ENCODE data around the gene MBLAC1.
"Not testable (repeated sequence)": the region's sequence is repeated elsewhere in the genome, so short reads cannot be mapped to it uniquely, and the experiment has no call there.

The MBLAC1 gene

DNA sequence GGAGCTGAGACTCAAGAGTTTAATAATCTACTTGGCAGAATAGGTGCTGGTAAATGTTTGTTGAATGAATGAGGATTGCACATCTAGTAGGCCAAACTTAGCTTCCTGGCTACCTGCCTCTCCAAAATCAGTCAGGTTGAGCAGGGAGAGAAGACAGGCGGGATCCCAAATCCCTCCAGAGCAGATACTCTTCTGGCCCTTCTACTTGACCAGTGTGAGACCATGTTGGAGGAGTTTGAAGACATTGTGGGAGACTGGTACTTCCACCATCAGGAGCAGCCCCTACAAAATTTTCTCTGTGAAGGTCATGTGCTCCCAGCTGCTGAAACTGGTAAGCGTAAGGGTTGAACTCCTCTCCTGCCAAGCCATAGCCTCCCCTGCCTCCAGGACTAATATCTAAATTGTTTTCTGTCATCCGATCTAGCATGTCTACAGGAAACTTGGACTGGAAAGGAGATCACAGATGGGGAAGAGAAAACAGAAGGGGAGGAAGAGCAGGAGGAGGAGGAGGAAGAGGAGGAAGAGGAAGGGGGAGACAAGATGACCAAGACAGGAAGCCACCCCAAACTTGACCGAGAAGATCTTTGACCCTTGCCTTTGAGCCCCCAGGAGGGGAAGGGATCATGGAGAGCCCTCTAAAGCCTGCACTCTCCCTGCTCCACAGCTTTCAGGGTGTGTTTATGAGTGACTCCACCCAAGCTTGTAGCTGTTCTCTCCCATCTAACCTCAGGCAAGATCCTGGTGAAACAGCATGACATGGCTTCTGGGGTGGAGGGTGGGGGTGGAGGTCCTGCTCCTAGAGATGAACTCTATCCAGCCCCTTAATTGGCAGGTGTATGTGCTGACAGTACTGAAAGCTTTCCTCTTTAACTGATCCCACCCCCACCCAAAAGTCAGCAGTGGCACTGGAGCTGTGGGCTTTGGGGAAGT is 2.2 kb upstream of the MBLAC1 start:
- Mint-ChIP-seq H3K36me3 (ENCODE audit: low read depth) (peaks cover 10% of the 10 kb centered on the region), H3K27me3 (ENCODE audit: low read depth) (no peaks in the 10 kb centered on the region), H3K27ac (peak overlapping the region; percentile 36 to 100 (median 77)), H3K4me3 (peak overlapping the region; percentile 97 to 99 (median 97)), H3K4me1 (peaks cover 25% of the 10 kb centered on the region), H3K9me3 (no peaks in the 10 kb centered on the region)
- TF ChIP-seq, protein P1, sequence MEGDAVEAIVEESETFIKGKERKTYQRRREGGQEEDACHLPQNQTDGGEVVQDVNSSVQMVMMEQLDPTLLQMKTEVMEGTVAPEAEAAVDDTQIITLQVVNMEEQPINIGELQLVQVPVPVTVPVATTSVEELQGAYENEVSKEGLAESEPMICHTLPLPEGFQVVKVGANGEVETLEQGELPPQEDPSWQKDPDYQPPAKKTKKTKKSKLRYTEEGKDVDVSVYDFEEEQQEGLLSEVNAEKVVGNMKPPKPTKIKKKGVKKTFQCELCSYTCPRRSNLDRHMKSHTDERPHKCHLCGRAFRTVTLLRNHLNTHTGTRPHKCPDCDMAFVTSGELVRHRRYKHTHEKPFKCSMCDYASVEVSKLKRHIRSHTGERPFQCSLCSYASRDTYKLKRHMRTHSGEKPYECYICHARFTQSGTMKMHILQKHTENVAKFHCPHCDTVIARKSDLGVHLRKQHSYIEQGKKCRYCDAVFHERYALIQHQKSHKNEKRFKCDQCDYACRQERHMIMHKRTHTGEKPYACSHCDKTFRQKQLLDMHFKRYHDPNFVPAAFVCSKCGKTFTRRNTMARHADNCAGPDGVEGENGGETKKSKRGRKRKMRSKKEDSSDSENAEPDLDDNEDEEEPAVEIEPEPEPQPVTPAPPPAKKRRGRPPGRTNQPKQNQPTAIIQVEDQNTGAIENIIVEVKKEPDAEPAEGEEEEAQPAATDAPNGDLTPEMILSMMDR (IDR thresholded peaks at IDR 0.05; ENCODE audit: unreplicated experiment in 3 of 3), result no peak

DNA sequence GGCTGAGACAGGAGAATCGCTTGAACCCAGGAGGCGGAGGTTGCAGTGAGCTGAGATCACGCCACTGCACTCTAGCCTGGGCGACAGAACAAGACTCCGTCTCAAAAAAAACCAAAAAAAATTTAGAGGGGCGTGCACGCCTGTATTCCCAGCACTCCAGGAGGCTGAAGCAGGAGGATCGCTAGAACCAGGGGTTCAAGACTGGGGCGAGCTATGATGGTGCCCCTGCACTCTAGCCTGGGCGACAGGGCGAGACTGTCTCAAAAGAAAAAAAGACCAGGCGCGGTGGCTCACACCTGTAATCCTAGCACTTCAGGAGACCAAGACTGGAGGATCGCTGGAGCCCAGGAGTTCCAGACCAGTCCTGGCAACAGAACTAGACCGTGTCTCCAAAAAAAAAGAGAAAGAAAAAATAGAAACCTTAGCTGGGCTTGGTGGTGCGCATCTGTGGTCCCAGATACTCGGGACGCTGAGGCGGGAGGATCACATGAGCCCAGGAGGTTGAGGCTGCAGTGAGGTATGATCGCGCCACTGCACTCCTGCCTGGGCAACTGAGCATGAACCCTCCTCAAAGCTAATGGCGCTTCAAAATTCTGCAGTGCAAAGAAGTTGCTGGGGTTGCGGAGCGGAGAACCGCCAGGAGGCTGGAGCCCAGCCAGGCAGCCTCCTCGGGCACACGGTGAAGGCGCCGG is 382 bp upstream of the MBLAC1 start:
- H3K36me3 Mint-ChIP-seq (ENCODE audit: low read depth), result peaks cover 10% of the 10 kb centered on the region
- peaks cover 12% of the 10 kb centered on the region for H3K4me1 Mint-ChIP-seq
- no peaks in the 10 kb centered on the region for H3K9me3 Mint-ChIP-seq
- TF ChIP-seq, protein P1 (IDR thresholded peaks at IDR 0.05; ENCODE audit: unreplicated experiment in 3 of 3), result no peak
- peak overlapping the region; percentile 100 for H3K27ac Mint-ChIP-seq
- H3K4me3 Mint-ChIP-seq, result peak overlapping the region; percentile 97 to 99 (median 97)
- no peaks in the 10 kb centered on the region for H3K27me3 Mint-ChIP-seq (ENCODE audit: low read depth)

DNA sequence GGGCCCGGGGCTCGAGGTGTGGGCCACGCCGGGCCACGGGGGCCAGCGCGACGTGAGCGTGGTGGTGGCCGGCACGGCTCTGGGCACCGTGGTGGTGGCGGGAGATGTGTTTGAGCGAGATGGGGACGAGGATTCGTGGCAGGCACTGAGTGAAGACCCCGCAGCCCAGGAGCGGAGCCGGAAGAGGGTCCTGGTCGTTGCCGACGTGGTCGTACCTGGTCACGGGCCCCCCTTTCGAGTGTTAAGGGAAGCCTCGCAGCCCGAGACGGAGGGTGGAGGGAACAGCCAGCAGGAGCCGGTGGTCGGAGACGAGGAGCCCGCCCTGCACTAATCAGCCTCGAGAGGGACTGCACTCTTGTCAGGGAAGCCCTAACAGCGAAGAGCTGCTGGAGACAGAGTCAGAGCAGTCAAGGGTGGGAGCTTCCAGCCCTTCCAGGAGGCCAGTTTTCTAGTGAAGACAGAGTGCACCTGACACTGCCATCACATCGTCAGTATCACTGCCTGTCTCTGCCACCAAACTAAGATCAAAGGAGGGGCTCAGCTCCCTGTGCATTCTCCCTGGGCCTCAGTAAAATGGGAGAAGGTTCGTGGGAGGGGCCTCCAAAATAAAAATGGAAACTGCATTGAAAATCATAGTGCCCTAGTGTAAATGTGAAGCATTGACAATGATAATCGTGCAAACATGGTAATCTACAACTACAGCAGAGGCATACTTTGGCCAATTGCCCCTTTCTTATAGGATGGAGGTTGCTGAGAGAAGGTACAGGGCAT is 1.3 kb downstream of the MBLAC1 start:
- Mint-ChIP-seq H3K4me3 (peak overlapping the region; percentile 85 to 97 (median 87)), H3K27ac (peak overlapping the region; percentile 80 to 92 (median 88)), H3K36me3 (ENCODE audit: low read depth) (peaks cover 6% of the 10 kb centered on the region), H3K27me3 (ENCODE audit: low read depth) (no peaks in the 10 kb centered on the region), H3K4me1 (peaks cover 17% of the 10 kb centered on the region), H3K9me3 (no peaks in the 10 kb centered on the region)
- TF ChIP-seq, protein P1 (IDR thresholded peaks at IDR 0.05; ENCODE audit: unreplicated experiment in 3 of 3), result no peak

DNA sequence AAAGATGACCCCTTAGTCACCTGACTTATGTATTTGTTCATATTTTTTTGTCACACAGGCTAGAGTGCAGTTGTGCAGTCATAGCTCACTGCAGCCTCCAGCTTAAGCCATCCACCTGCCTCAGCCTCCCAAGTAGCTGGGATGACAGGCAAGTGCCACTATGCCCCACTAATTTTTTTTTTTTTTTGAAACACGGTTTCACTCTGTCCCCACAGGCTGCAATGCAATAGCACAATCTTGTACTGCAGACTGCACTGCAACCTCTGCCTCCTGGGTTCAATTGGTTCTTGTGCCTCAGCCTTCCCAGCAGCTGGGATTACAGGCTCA is 1.8 kb downstream of the MBLAC1 start:
- Mint-ChIP-seq H3K27me3 (ENCODE audit: low read depth) (no peaks in the 10 kb centered on the region), H3K4me3 (peak overlapping the region; percentile 85 to 97 (median 87)), H3K9me3 (no peaks in the 10 kb centered on the region), H3K4me1 (peaks cover 17% of the 10 kb centered on the region), H3K27ac (peak overlapping the region; percentile 80 to 92 (median 88)), H3K36me3 (ENCODE audit: low read depth) (peaks cover 6% of the 10 kb centered on the region)
- TF ChIP-seq, protein P1 (IDR thresholded peaks at IDR 0.05; ENCODE audit: unreplicated experiment in 3 of 3), result no peak

DNA sequence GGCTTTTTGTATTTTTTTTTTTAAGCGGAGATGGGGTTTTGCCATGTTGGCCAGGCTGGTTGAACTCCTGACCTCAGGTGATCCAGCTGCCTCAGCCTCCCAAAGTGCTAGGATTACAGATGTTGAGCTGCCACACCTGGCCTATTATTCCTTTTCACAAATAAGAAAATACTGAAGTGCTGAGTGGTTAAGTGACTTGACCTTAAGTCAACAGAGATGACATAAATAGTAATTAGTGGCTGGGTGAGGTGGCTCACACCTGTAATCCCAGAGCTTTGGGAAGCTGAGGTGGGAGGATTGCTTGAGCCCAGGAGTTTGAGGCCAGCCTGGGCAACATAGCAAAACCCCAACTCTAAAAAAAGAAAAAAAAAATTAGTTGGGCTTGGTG is 3.4 kb downstream of the MBLAC1 start:
- peaks cover 17% of the 10 kb centered on the region for H3K4me1 Mint-ChIP-seq
- H3K27ac Mint-ChIP-seq; H3K27me3 Mint-ChIP-seq (ENCODE audit: low read depth); H3K4me3 Mint-ChIP-seq; H3K9me3 Mint-ChIP-seq; H3K36me3 Mint-ChIP-seq (ENCODE audit: low read depth): not testable (repeated sequence)

Measured in nephron (organoid).